IMR-90 (cell line): Measurements from ENCODE around the gene CAMK2G. TPM values are rescaled to one million over a fixed set of nuclear protein-coding genes. Genes with fewer than 3 reads are reported as not detected.

Source experiments
- ATAC-seq: fragments of 200-7000 bp; cut with Tn5 transposase; 2 replicates; pipeline ENCODE4 v1.9.1; 2020; ENCODE audit warnings: low read depth, mild to moderate bottlenecking, moderate library complexity
- BruUV-seq: library from RNA; stranded (reverse); fragments of 400-500 nt; replicated peaks from 2 replicates; lab custom pipeline; 2021; lab: Mats Ljungman, UMichigan
- CTCF ChIA-PET: fragments of 300-600 bp; formaldehyde crosslinking; extraction: SDS; loops from one replicate; lab custom pipeline; 2021; ENCODE audit warnings: antibody characterized with exemption; lab: Yijun Ruan, JAX
- POLR2A ChIA-PET: fragments of 300-600 bp; sonication (Branson Sonifier 250); formaldehyde crosslinking; loops from one replicate; lab custom pipeline; 2022; ENCODE audit warnings: antibody characterized with exemption; ENCODE audit not compliant: unreplicated experiment; lab: Charles Lee
- DNase-seq: peaks from one replicate; pipeline ENCODE4 v3.0.0; 2013
- H2AFZ ChIP-seq: replicated peaks from 2 replicates; pipeline ENCODE3; 2013; ENCODE audit warnings: low read length, mild to moderate bottlenecking; ENCODE audit not compliant: poor library complexity
- H2AK5ac ChIP-seq: 2 replicates; pipeline ENCODE4 v1.6.1; 2013; ENCODE audit warnings: low read depth, low read length, inconsistent platforms
- H2AK9ac ChIP-seq: replicated peaks from 2 replicates; pipeline ENCODE3; 2013; ENCODE audit warnings: mild to moderate bottlenecking, low read depth, low read length, moderate library complexity; ENCODE audit not compliant: poor library complexity
- H2BK120ac ChIP-seq: 2 replicates; pipeline ENCODE4 v1.6.1; 2013; ENCODE audit warnings: low read depth, low read length, inconsistent platforms
- H2BK15ac ChIP-seq: 3 replicates; pipeline ENCODE4 v1.6.1; 2013; ENCODE audit warnings: low read depth, low read length, inconsistent platforms
- H2BK20ac ChIP-seq: 2 replicates; pipeline ENCODE4 v1.6.1; 2013; ENCODE audit warnings: low read depth, mild to moderate bottlenecking, inconsistent platforms, low read length, moderate library complexity
- H2BK5ac ChIP-seq: 2 replicates; pipeline ENCODE4 v1.6.1; 2013; ENCODE audit warnings: mild to moderate bottlenecking, low read depth, low read length, inconsistent platforms; ENCODE audit not compliant: poor library complexity, severe bottlenecking
- H3K14ac ChIP-seq: replicated peaks from 2 replicates; pipeline ENCODE4 v1.6.1; 2013; ENCODE audit warnings: low read depth, low read length, inconsistent platforms
- H3K18ac ChIP-seq: 2 replicates; pipeline ENCODE4 v1.6.1; 2013; ENCODE audit warnings: low read depth, low read length, control low read depth
- H3K23ac ChIP-seq: 2 replicates; pipeline ENCODE4 v1.6.1; 2013; ENCODE audit warnings: low read depth, low read length, inconsistent platforms
- H3K27ac ChIP-seq: 2 replicates; pipeline ENCODE4 v1.5.1; 2013; ENCODE audit warnings: mild to moderate bottlenecking, control low read depth, low read length; ENCODE audit not compliant: insufficient read depth
- H3K27me3 ChIP-seq: 2 replicates; pipeline ENCODE4 v1.6.1; 2013; ENCODE audit warnings: low read length; ENCODE audit not compliant: control insufficient read depth, insufficient read depth
- H3K36me3 ChIP-seq: 2 replicates; pipeline ENCODE4 v1.6.1; 2013; ENCODE audit warnings: low read length, mixed read lengths; ENCODE audit not compliant: control insufficient read depth, insufficient read depth
- H3K4ac ChIP-seq: 2 replicates; pipeline ENCODE4 v1.6.1; 2013; ENCODE audit warnings: low read depth, low read length, inconsistent platforms
- H3K4me1 ChIP-seq: 2 replicates; pipeline ENCODE4 v1.6.1; 2013; ENCODE audit warnings: low read length, mixed read lengths; ENCODE audit not compliant: control insufficient read depth, insufficient read depth
- H3K4me2 ChIP-seq: 2 replicates; pipeline ENCODE4 v1.6.1; 2013; ENCODE audit warnings: low read depth, mild to moderate bottlenecking, control low read depth, low read length, moderate library complexity
- H3K4me3 ChIP-seq: 2 replicates; pipeline ENCODE4 v1.5.1; 2013; ENCODE audit warnings: low read depth, mild to moderate bottlenecking, control low read depth, low read length, moderate library complexity; ENCODE audit not compliant: insufficient read depth
- H3K56ac ChIP-seq: 2 replicates; pipeline ENCODE4 v1.6.1; 2013; ENCODE audit warnings: low read length, inconsistent platforms; ENCODE audit not compliant: insufficient read depth; ENCODE audit errors: extremely low read depth
- H3K79me1 ChIP-seq, 2 experiments: 2 replicates each; pipeline ENCODE4 v1.6.1; 2013; ENCODE audit warnings: low read length in 2 of 2, inconsistent platforms in 1 of 2, low read depth in 1 of 2
- H3K9ac ChIP-seq: 2 replicates; pipeline ENCODE4 v1.6.1; 2013; ENCODE audit warnings: low read depth, low read length, control low read depth
- H3K9me1 ChIP-seq: 2 replicates; pipeline ENCODE4 v1.6.1; 2013; ENCODE audit warnings: low read length, inconsistent platforms; ENCODE audit not compliant: insufficient read depth
- H3K9me3 ChIP-seq: 2 replicates; pipeline ENCODE4 v1.6.1; 2013; ENCODE audit warnings: low read length; ENCODE audit not compliant: control insufficient read depth, insufficient read depth
- H4K20me1 ChIP-seq: 2 replicates; pipeline ENCODE4 v1.6.1; 2013; ENCODE audit warnings: low read length, inconsistent platforms; ENCODE audit not compliant: insufficient read depth
- H4K5ac ChIP-seq: 2 replicates; pipeline ENCODE4 v1.6.1; 2013; ENCODE audit warnings: mild to moderate bottlenecking, low read depth, low read length, control low read depth
- H4K8ac ChIP-seq, 2 experiments: 2 replicates each; pipeline ENCODE4 v1.6.1; 2013; ENCODE audit warnings: low read depth in 2 of 2, low read length in 2 of 2, control low read depth in 1 of 2, inconsistent platforms in 1 of 2
- H4K91ac ChIP-seq: 2 replicates; pipeline ENCODE4 v1.6.1; 2013; ENCODE audit warnings: low read depth, low read length, inconsistent platforms; ENCODE audit not compliant: insufficient read depth
- BHLHE40 ChIP-seq: fragments of 150-350 bp; IDR thresholded peaks from 2 replicates; pipeline ENCODE4 v1.6.1; 2016; ENCODE audit warnings: mild to moderate bottlenecking, low read depth, low read length
- CEBPB ChIP-seq: IDR thresholded peaks from 2 replicates; pipeline ENCODE4 v1.6.1; 2012; ENCODE audit warnings: low read depth, low read length, improper control_type of control experiment
- CHD1 ChIP-seq: IDR thresholded peaks from 2 replicates; pipeline ENCODE4 v1.6.1; 2012; ENCODE audit warnings: low read depth, low read length, improper control_type of control experiment
- ELK1 ChIP-seq: fragments of 150-350 bp; IDR thresholded peaks from 2 replicates; pipeline ENCODE4 v1.6.1; 2016; ENCODE audit warnings: low read depth, mild to moderate bottlenecking, low read length, moderate library complexity, borderline replicate concordance
- FOS ChIP-seq: fragments of 150-350 bp; IDR thresholded peaks from 2 replicates; pipeline ENCODE4 v1.6.1; 2016; ENCODE audit warnings: low read depth, low read length
- MAFK ChIP-seq: IDR thresholded peaks from 2 replicates; pipeline ENCODE4 v1.6.1; 2012; ENCODE audit warnings: low read depth, low read length, improper control_type of control experiment
- MAZ ChIP-seq: IDR thresholded peaks from 2 replicates; pipeline ENCODE4 v1.6.1; 2012; ENCODE audit warnings: low read depth, mild to moderate bottlenecking, low read length, improper control_type of control experiment, moderate library complexity, borderline replicate concordance
- MXI1 ChIP-seq: IDR thresholded peaks from 2 replicates; pipeline ENCODE4 v1.6.1; 2012; ENCODE audit warnings: low read depth, mild to moderate bottlenecking, low read length, moderate library complexity, borderline replicate concordance
- NFE2L2 ChIP-seq: fragments of 150-350 bp; IDR thresholded peaks from 2 replicates; pipeline ENCODE4 v1.6.1; 2016; ENCODE audit warnings: low read depth, mild to moderate bottlenecking, low read length
- POLR2A ChIP-seq: IDR thresholded peaks from 2 replicates; pipeline ENCODE4 v1.6.1; 2012; ENCODE audit warnings: mild to moderate bottlenecking, low read depth, low read length
- RAD21 ChIP-seq: IDR thresholded peaks from 2 replicates; pipeline ENCODE4 v1.6.1; 2012; ENCODE audit warnings: low read length, improper control_type of control experiment
- RCOR1 ChIP-seq: IDR thresholded peaks from 2 replicates; pipeline ENCODE4 v1.6.1; 2012; ENCODE audit warnings: mild to moderate bottlenecking, low read length, improper control_type of control experiment; ENCODE audit not compliant: insufficient replicate concordance
- RFX5 ChIP-seq: IDR thresholded peaks from 2 replicates; pipeline ENCODE4 v1.8.0; 2012; ENCODE audit warnings: low read depth, mild to moderate bottlenecking, low read length, moderate library complexity
- SMC3 ChIP-seq: fragments of 150-350 bp; IDR thresholded peaks from 2 replicates; pipeline ENCODE4 v1.6.1; 2016; ENCODE audit warnings: low read depth, mild to moderate bottlenecking, antibody characterized with exemption, low read length, moderate library complexity
- USF2 ChIP-seq: fragments of 150-350 bp; IDR thresholded peaks from 2 replicates; pipeline ENCODE4 v1.6.1; 2017; ENCODE audit warnings: mild to moderate bottlenecking, antibody characterized with exemption, low read length, low read depth
- WGBS, 2 experiments: methylation state at CpG; one replicate each; pipeline versions ENCODE4 v1.1.5 to v1.1.7; 2013; ENCODE audit warnings: missing lambda C conversion rate in 2 of 2; ENCODE audit not compliant: insufficient read length in 1 of 2; ENCODE audit errors: extremely low coverage in 2 of 2; 5-methylcytosine and 5-hydroxymethylcytosine counted together
- dilution Hi-C: fragments of 300-500 bp; cut with HindIII; formaldehyde crosslinking; loops from one replicate; pipeline ENCODE4 v1.14.3; 2018; ENCODE audit warnings: low sequenced_read_pairs; ENCODE audit not compliant: unreplicated experiment
- in situ Hi-C: fragments of 300-500 bp; cut with MboI; formaldehyde crosslinking; loops from 3 replicates; pipeline ENCODE4 v1.14.3; 2019; ENCODE audit warnings: low sequenced_read_pairs, inconsistent platforms, mixed read lengths
- intact Hi-C: fragments of 100-400 bp; cut with micrococcal nuclease; formaldehyde crosslinking; loops from 2 replicates; pipeline ENCODE4 v1.10.0; 2022
- polyA plus RNA-seq, 3 experiments: library from polyadenylated mRNA; depleted of rRNA; stranded (reverse); fragments of >200 nt; gene quantifications; 2 replicates each; pipeline ENCODE4 v1.2.3, GENCODE V29; 2012; ENCODE audit warnings: low replicate concordance in 1 of 3
- total RNA-seq: library from RNA; depleted of rRNA; stranded (reverse); fragments of >200 nt; gene quantifications from 2 replicates; pipeline ENCODE4 v1.2.3, GENCODE V29; 2012
- TF ChIP-seq, protein P1 (sequence below): conservative IDR thresholded peaks from 2 replicates; pipeline ENCODE4 v1.5.1; 2012; ENCODE audit warnings: mild to moderate bottlenecking, low read depth, low read length, improper control_type of control experiment

The CAMK2G gene
- total and polyA plus RNA-seq, 2 of the 4 experiments (the other 2 are of a cell fraction): 20.4 to 25.4 TPM

DNA sequence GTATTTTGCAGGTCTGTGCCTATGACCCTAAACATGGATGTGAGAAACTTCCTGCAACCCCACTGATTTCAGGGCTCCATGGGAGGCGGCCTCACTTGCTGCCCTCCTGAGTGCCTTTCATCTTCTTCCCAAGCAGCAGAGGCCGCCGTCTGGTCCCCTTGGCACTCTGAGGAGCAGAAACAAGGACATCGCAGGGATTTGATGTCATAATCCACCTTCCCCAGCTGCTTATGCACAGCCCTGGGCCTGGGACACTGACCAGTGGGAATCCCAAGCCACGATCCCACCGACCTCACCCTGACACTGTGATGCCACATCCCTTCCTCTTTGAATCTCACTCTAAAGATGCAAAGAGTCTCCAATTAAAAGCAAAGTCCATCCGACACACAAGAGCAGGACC lies 7.7 kb downstream of the CAMK2G start:
- H2AFZ ChIP-seq: no peak overlapping the region
- no peak overlapping the region for H3K9ac ChIP-seq
- H3K4me2 ChIP-seq: no peak overlapping the region
- H3K79me1 ChIP-seq: peaks cover 30 to 72% of the 10 kb centered on the region in 2 experiments
- no peak overlapping the region for H2BK15ac ChIP-seq
- peaks cover 39% of the 10 kb centered on the region for H3K36me3 ChIP-seq
- no peak overlapping the region for H2BK120ac ChIP-seq
- H2BK20ac ChIP-seq: no peak overlapping the region
- no peak overlapping the region for H3K4ac ChIP-seq
- dilution Hi-C loops: no loop called here
- POLR2A ChIA-PET: no interaction called here
- H4K20me1 ChIP-seq: peaks cover 32% of the 10 kb centered on the region
- no peak overlapping the region for H3K4me3 ChIP-seq
- DNase-seq (no peak), ATAC-seq (no peak)
- H4K5ac ChIP-seq: no peak overlapping the region
- no peak overlapping the region for H3K14ac ChIP-seq
- H3K4me1 ChIP-seq: peaks cover 3% of the 10 kb centered on the region
- H3K18ac ChIP-seq: no peak overlapping the region
- H3K56ac ChIP-seq: no peak overlapping the region
- H3K27ac ChIP-seq: no peak overlapping the region
- in situ Hi-C loops: no loop called here
- H2AK5ac ChIP-seq: no peak overlapping the region
- H3K9me3 ChIP-seq: no peaks in the 10 kb centered on the region
- no TSS peak for BruUV-seq
- H2AK9ac ChIP-seq: no peak overlapping the region
- no peak overlapping the region for H4K91ac ChIP-seq
- H4K8ac ChIP-seq: no peak overlapping the region
- TF ChIP-seq CEBPB (no peak), MAZ (no peak), BHLHE40 (no peak), RCOR1 (no peak), CHD1 (no peak), FOS (no peak), MXI1 (no peak), USF2 (no peak), RAD21 (no peak), ELK1 (no peak), POLR2A (no peak), RFX5 (no peak), NFE2L2 (no peak), SMC3 (no peak), MAFK (no peak)
- TF ChIP-seq, protein P1, sequence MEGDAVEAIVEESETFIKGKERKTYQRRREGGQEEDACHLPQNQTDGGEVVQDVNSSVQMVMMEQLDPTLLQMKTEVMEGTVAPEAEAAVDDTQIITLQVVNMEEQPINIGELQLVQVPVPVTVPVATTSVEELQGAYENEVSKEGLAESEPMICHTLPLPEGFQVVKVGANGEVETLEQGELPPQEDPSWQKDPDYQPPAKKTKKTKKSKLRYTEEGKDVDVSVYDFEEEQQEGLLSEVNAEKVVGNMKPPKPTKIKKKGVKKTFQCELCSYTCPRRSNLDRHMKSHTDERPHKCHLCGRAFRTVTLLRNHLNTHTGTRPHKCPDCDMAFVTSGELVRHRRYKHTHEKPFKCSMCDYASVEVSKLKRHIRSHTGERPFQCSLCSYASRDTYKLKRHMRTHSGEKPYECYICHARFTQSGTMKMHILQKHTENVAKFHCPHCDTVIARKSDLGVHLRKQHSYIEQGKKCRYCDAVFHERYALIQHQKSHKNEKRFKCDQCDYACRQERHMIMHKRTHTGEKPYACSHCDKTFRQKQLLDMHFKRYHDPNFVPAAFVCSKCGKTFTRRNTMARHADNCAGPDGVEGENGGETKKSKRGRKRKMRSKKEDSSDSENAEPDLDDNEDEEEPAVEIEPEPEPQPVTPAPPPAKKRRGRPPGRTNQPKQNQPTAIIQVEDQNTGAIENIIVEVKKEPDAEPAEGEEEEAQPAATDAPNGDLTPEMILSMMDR: no peak
- no peak overlapping the region for H2BK5ac ChIP-seq
- 94% methylated on average over 3 of the region's 7 CpGs; no CpG with 5 or more reads in 1 of the 2 experiments for WGBS, 2 experiments
- intact Hi-C loops: no loop called here
- H3K9me1 ChIP-seq: peaks cover 8% of the 10 kb centered on the region
- no peaks in the 10 kb centered on the region for H3K27me3 ChIP-seq
- H3K23ac ChIP-seq: no peak overlapping the region
- CTCF ChIA-PET: no interaction called here
